ENCODE data around the gene ACADL. TPM values are rescaled to one million over a fixed set of nuclear protein-coding genes. Genes with fewer than 3 reads are reported as not detected.

Gene ACADL
- total and polyA plus RNA-seq, 9 donors: 4.5 to 39.0 (median 10.5) TPM

DNA sequence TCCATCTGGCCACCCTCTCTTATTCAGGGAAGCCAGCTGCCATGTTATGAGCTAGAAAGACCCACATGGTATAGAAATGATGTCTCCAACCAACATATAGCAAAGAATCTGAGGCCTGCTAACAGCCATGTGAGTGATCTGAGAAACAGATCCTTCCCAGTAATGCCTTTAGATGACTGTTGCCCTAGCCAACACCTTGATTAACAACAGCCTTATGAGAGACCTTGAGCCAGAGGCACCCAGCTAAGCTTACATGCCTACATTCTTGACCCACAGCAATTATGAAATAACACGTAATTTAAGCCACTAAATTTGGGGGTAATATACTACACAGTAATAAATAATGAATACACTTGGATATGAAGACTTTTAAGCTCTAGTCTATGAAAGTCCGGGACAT lies 67.0 kb downstream of the ACADL start:
- 88 to 93% (median 92%) methylated on average over 2 of the region's 2 CpGs for WGBS, 3 donors
- intact Hi-C loops (cut with DNase I): no loop called here
- H3K27ac ChIP-seq: no peak overlapping the region
- DNase-seq: no peak
- no peak overlapping the region for H3K4me3 ChIP-seq
- TF ChIP-seq EP300 (IDR thresholded peaks at IDR 0.05) (no peak), POLR2A (IDR thresholded peaks at IDR 0.05) (no peak)
- TF ChIP-seq, protein P1, sequence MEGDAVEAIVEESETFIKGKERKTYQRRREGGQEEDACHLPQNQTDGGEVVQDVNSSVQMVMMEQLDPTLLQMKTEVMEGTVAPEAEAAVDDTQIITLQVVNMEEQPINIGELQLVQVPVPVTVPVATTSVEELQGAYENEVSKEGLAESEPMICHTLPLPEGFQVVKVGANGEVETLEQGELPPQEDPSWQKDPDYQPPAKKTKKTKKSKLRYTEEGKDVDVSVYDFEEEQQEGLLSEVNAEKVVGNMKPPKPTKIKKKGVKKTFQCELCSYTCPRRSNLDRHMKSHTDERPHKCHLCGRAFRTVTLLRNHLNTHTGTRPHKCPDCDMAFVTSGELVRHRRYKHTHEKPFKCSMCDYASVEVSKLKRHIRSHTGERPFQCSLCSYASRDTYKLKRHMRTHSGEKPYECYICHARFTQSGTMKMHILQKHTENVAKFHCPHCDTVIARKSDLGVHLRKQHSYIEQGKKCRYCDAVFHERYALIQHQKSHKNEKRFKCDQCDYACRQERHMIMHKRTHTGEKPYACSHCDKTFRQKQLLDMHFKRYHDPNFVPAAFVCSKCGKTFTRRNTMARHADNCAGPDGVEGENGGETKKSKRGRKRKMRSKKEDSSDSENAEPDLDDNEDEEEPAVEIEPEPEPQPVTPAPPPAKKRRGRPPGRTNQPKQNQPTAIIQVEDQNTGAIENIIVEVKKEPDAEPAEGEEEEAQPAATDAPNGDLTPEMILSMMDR (IDR thresholded peaks at IDR 0.05): no peak
- no peaks in the 10 kb centered on the region for H3K36me3 ChIP-seq
- H3K9me3 ChIP-seq: no peaks in the 10 kb centered on the region
- H3K4me1 ChIP-seq (ENCODE audit: insufficient read depth): no peaks in the 10 kb centered on the region
- no peaks in the 10 kb centered on the region for H3K27me3 ChIP-seq

DNA sequence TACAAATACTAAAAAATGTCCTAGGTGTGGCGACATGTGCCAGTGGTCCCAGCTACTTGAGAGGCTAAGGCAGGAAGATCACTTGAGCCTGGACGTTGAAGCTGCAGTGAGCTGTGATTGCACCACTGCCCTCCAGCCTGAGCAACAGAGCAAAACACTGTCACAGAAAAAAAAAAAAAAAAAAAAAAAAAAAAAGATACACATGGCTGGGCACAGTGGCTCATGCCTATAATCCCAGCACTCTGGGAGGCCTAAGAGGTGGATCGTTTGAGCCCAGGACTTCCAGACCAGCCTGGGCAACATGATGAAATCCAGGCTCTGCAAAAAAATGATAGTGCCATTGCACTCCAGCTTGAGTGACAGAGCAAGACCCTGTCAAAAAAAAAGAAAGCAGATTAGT lies 67.7 kb downstream of the ACADL start:
- intact Hi-C loops (cut with DNase I): no loop called here
- Histone ChIP-seq H3K27ac (no peak overlapping the region), H3K27me3 (no peaks in the 10 kb centered on the region), H3K9me3 (no peaks in the 10 kb centered on the region), H3K36me3 (no peaks in the 10 kb centered on the region), H3K4me1 (ENCODE audit: insufficient read depth) (no peaks in the 10 kb centered on the region), H3K4me3 (no peak overlapping the region)
- TF ChIP-seq, protein P1 (IDR thresholded peaks at IDR 0.05): no peak
- TF ChIP-seq POLR2A (IDR thresholded peaks at IDR 0.05) (no peak), EP300 (IDR thresholded peaks at IDR 0.05) (no peak)
- WGBS, 3 donors: 77 to 85% (median 80%) methylated on average over 3 of the region's 3 CpGs
- DNase-seq: no peak

GRCh38 chr2:210147614-210148013 lies 77.6 kb downstream of the ACADL start:
- TF ChIP-seq EP300 (IDR thresholded peaks at IDR 0.05): no peak
- TF ChIP-seq, protein P1 (IDR thresholded peaks at IDR 0.05): no peak
- TF ChIP-seq POLR2A (IDR thresholded peaks at IDR 0.05): no peak
- intact Hi-C loops (cut with DNase I): no loop called here
- H3K36me3 ChIP-seq: no peaks in the 10 kb centered on the region
- peaks cover 1% of the 10 kb centered on the region for H3K4me1 ChIP-seq (ENCODE audit: insufficient read depth)
- no peak overlapping the region for H3K4me3 ChIP-seq
- no peaks in the 10 kb centered on the region for H3K27me3 ChIP-seq
- H3K27ac ChIP-seq: no peak overlapping the region
- no peak for DNase-seq
- peaks cover 0 to 4% of the 10 kb centered on the region in 2 donors for H3K9me3 ChIP-seq

Small RNA genes within 50 kb of the gene (small RNA-seq; reads per million reads assigned to genes)
- not detected for gene RF00019

Other genes with a start within 250 kb of the ACADL start
- 10 to 100 TPM; 33.0 to 54.8 (median 43.3) TPM for gene RPE, start 222.8 kb downstream of the ACADL start, total RNA-seq
- gene RPE, start 222.8 kb downstream of the ACADL start, polyA plus RNA-seq: 10 to 100 TPM; 16.8 to 24.7 TPM
- 10 to 100 TPM; 26.3 to 47.1 (median 42.3) TPM for gene KANSL1L, start 54.0 kb downstream of the ACADL start, total RNA-seq
- gene KANSL1L, start 54.0 kb downstream of the ACADL start, polyA plus RNA-seq: 10 to 100 TPM; 20.5 to 23.7 TPM
- under 1 TPM in 1 of 7 donors, not detected in 6; 0.62 TPM for gene MYL1, start 89.7 kb upstream of the ACADL start, total RNA-seq
- not detected for gene MYL1, start 89.7 kb upstream of the ACADL start, polyA plus RNA-seq

All from ovary (tissue), 9 donors.